Measurements from ENCODE around the gene ITCH. TPM values are rescaled to one million over a fixed set of nuclear protein-coding genes. Genes with fewer than 3 reads are reported as not detected.
"Not testable (repeated sequence)": the region's sequence is repeated elsewhere in the genome, so short reads cannot be mapped to it uniquely, and the experiment has no call there.

ITCH gene
- total and polyA plus RNA-seq, 11 donors = 6.0 to 49.0 (median 39.5) TPM

DNA sequence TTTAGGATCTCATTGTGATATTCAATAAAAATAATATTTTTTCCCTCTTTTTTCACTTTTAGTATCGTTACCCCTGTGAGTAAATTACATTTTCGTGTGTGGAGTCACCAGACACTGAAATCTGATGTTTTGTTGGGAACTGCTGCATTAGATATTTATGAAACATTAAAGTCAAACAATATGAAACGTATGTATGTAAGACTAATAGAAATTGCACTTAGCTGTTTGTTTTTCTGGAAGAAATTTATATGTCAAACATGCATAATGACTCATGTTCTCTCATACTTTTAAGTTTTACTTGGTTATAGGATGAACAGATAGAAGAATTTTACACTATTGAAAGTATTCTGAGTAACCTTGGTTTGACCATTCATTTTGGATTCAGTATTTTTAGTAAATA lies 49.4 kb downstream of the ITCH start:
- 91 to 95% (median 94%) methylated on average over 3 of the region's 3 CpGs for WGBS, 4 donors
- peaks cover 0 to 23% (median 8%) of the 10 kb centered on the region in 12 donors for H3K4me1 ChIP-seq
- H3K27ac ChIP-seq = no peak overlapping the region
- no peak overlapping the region for H3K4me3 ChIP-seq
- TF ChIP-seq, protein P1, sequence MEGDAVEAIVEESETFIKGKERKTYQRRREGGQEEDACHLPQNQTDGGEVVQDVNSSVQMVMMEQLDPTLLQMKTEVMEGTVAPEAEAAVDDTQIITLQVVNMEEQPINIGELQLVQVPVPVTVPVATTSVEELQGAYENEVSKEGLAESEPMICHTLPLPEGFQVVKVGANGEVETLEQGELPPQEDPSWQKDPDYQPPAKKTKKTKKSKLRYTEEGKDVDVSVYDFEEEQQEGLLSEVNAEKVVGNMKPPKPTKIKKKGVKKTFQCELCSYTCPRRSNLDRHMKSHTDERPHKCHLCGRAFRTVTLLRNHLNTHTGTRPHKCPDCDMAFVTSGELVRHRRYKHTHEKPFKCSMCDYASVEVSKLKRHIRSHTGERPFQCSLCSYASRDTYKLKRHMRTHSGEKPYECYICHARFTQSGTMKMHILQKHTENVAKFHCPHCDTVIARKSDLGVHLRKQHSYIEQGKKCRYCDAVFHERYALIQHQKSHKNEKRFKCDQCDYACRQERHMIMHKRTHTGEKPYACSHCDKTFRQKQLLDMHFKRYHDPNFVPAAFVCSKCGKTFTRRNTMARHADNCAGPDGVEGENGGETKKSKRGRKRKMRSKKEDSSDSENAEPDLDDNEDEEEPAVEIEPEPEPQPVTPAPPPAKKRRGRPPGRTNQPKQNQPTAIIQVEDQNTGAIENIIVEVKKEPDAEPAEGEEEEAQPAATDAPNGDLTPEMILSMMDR (IDR thresholded peaks at IDR 0.05) = no peak
- no peak for TF ChIP-seq POLR2A (IDR thresholded peaks at IDR 0.05)
- intact Hi-C loops (cut with DNase I) = no loop called here
- H3K27me3 ChIP-seq = no peaks in the 10 kb centered on the region
- ATAC-seq (no peak), DNase-seq (no peak)
- peaks cover 0 to 98% (median 86%) of the 10 kb centered on the region in 9 donors for H3K36me3 ChIP-seq
- no peaks in the 10 kb centered on the region for H3K9me3 ChIP-seq

DNA sequence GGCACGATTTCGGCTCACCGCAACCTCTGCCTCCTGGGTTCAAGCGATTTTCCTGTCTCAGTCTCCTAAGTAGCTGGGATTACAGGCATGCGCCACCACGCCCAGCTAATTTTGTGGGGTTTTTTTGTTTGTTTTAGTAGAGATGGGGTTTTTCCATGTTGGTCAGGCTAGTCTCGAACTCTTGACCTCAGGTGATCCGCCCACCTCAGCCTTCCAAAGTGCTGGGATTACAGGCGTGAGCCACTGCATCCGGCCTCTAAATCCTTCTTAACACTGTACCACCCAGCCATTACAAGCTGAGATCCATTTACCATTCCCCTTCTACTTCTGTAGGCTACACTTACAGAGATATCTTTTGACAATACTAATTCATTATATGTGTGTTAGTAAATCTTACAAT lies 51.5 kb downstream of the ITCH start:
- H3K4me3 ChIP-seq; intact Hi-C loops (cut with DNase I); ATAC-seq; H3K9me3 ChIP-seq; DNase-seq; H3K27me3 ChIP-seq: not testable (repeated sequence)
- WGBS, 4 donors = 93 to 96% (median 94%) methylated on average over 10 of the region's 10 CpGs
- peaks cover 0 to 100% (median 91%) of the 10 kb centered on the region in 9 donors for H3K36me3 ChIP-seq
- H3K4me1 ChIP-seq = peaks cover 0 to 23% (median 8%) of the 10 kb centered on the region in 12 donors
- H3K27ac ChIP-seq = peak overlapping the region in 2 of 12 donors; percentile 1 to 26

DNA sequence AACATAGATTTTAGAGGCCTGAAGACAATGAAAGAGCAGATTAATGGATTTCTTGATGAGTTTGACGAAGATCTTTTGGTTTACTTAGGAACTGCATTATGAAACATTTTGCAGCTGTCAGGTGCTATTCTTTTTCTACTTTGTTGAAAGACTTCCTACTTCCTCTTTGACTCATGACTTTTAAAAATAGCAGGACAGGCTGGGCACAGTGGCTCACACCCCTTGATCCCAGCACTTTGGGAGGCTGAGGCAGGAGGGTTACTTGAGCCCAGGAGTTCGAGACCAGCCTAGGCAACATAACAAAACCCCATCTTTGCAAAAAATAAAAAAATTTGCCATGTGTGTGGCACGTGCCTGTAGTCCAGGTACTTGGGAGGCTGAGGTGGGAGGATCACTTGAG lies 52.0 kb downstream of the ITCH start:
- DNase-seq = no peak
- TF ChIP-seq POLR2A (IDR thresholded peaks at IDR 0.05) = no peak
- TF ChIP-seq, protein P1 (IDR thresholded peaks at IDR 0.05) = no peak
- Histone ChIP-seq H3K27me3 (no peaks in the 10 kb centered on the region), H3K27ac (peak overlapping the region in 4 of 12 donors; percentile 1 to 26 (median 14)), H3K9me3 (no peaks in the 10 kb centered on the region), H3K4me3 (no peak overlapping the region), H3K36me3 (peaks cover 0 to 100% (median 93%) of the 10 kb centered on the region in 9 donors), H3K4me1 (peaks cover 0 to 25% (median 8%) of the 10 kb centered on the region in 12 donors)
- intact Hi-C loops (cut with DNase I) = no loop called here
- 75 to 79% (median 77%) methylated on average over 3 of the region's 3 CpGs for WGBS, 4 donors
- ATAC-seq = peak in 1 of 4 donors; percentile 72

DNA sequence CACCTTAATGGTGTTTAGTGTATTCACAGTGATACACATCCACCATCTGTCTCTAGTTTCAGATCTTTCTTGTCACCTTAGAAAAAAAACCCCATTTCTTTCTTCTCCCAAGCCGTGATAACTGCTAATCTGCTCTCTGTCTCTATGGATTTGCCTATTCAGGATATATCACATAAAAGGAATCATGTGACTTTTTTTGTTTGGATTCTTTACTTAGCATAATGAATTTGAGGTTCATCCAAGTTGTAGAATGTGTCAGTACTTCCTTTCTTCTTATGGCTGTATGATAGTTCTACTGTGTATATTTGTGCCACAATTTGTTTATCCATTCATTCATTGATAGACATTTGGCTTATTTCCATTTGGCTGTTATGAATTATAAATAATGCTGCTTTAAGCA lies 57.1 kb downstream of the ITCH start:
- Histone ChIP-seq H3K4me1 (peaks cover 0 to 22% (median 8%) of the 10 kb centered on the region in 12 donors), H3K4me3 (no peak overlapping the region), H3K27ac (no peak overlapping the region), H3K36me3 (peaks cover 0 to 95% (median 77%) of the 10 kb centered on the region in 9 donors), H3K9me3 (no peaks in the 10 kb centered on the region), H3K27me3 (no peaks in the 10 kb centered on the region)
- 38 to 58% (median 53%) methylated on average over 1 of the region's 1 CpG for WGBS, 4 donors
- DNase-seq (no peak), ATAC-seq (no peak)
- intact Hi-C loops (cut with DNase I) = no loop called here
- TF ChIP-seq, protein P1 (IDR thresholded peaks at IDR 0.05) = no peak
- no peak for TF ChIP-seq POLR2A (IDR thresholded peaks at IDR 0.05)

DNA sequence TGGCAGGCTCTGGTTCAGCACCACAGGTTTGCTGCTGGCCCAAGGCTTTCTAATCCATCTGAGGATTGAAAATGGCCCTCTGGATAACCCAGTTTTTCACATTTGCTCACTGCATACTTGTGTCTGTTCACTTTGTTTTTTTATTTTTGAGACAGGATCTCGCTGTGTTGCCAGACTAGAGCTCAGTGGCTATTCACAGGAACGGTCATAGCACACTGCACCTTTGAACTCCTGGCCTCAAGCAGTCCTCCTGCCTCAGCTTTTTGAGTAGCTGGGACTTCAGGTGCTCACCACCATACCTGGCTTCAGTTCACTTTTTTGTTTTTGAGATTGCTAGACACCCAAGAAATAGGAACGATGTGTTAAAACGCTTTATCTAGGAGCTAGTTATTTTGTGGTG lies 57.9 kb downstream of the ITCH start:
- Histone ChIP-seq H3K9me3 (no peaks in the 10 kb centered on the region), H3K4me3 (no peak overlapping the region), H3K27me3 (no peaks in the 10 kb centered on the region), H3K36me3 (peaks cover 0 to 95% (median 77%) of the 10 kb centered on the region in 9 donors), H3K4me1 (peaks cover 0 to 29% (median 8%) of the 10 kb centered on the region in 12 donors), H3K27ac (peak overlapping the region in 1 of 12 donors; percentile 5)
- DNase-seq = no peak
- TF ChIP-seq, protein P1 (IDR thresholded peaks at IDR 0.05) = no peak
- no peak for TF ChIP-seq POLR2A (IDR thresholded peaks at IDR 0.05)
- WGBS, 4 donors = 90 to 95% (median 93%) methylated on average over 4 of the region's 4 CpGs
- intact Hi-C loops (cut with DNase I) = no loop called here
- ATAC-seq = no peak
